Measurements from ENCODE around the gene C9orf43.

- TF ChIP-seq CTCF (IDR thresholded peaks at IDR 0.05): no peak
- TF ChIP-seq POLR2A (IDR thresholded peaks at IDR 0.05): no peak
- TF ChIP-seq EP300 (IDR thresholded peaks at IDR 0.05; ENCODE audit: low read depth): no peak
These were observed 23.8 kb upstream of the C9orf43 start for GRCh38 chr9:113386571-113387393.
